Measurements from ENCODE around the gene TAF6L. TPM values are rescaled to one million over a fixed set of nuclear protein-coding genes. Genes with fewer than 3 reads are reported as not detected.

TAF6L gene
- total and polyA plus RNA-seq, 2 of the 8 experiments (the other 6 are each of a cell fraction or from before 2014, with no cell fraction given) = 24.8 to 31.9 TPM

GRCh38 chr11:62774407-62774806 is 3.2 kb downstream of the TAF6L start (continued):
- no peak for TF ChIP-seq RAD21 (IDR thresholded peaks at IDR 0.05 in 1 of 2, conservative IDR thresholded peaks at IDR 0.05 in 1 of 2; ENCODE audit: low read depth in 2 of 2, low read length in 2 of 2)
- TF ChIP-seq KDM5A (IDR thresholded peaks at IDR 0.05; ENCODE audit: low read length) = no peak
- TF ChIP-seq USF2 (IDR thresholded peaks at IDR 0.05; ENCODE audit: low read length) = no peak
- TF ChIP-seq SIN3A (conservative IDR thresholded peaks at IDR 0.05 in 1 of 2, IDR thresholded peaks at IDR 0.05 in 1 of 2; ENCODE audit: low read depth in 1 of 2, low read length in 2 of 2) = no peak
- no peak for TF ChIP-seq ATF2 (IDR thresholded peaks at IDR 0.05; ENCODE audit: low read length)

Data from H1 (cell line).